CD4-positive, alpha-beta T cell (primary cell): ENCODE data around the gene ZBTB4. TPM values are rescaled to one million over a fixed set of nuclear protein-coding genes. Genes with fewer than 3 reads are reported as not detected.
A peak's percentile ranks its signal among the peaks of the same experiment; 100 is the strongest.

ENCODE experiments used
- ATAC-seq: fragments of 200-7000 bp; cut with Tn5 transposase; one replicate; pipeline ENCODE4 v1.10.0; 2022; ENCODE audit warnings: mild to moderate bottlenecking; ENCODE audit not compliant: poor library complexity
- CTCF ChIA-PET: fragments of 350-600 bp; sonication (Branson Sonifier 250); formaldehyde crosslinking; loops from one replicate; lab custom pipeline; 2021; ENCODE audit warnings: antibody characterized with exemption, inconsistent platforms; lab: Charles Lee
- POLR2A ChIA-PET: fragments of 350-600 bp; sonication (Branson Sonifier 250); formaldehyde crosslinking; loops from one replicate; lab custom pipeline; 2021; ENCODE audit warnings: antibody characterized with exemption, inconsistent platforms; lab: Charles Lee
- DNase-seq, 14 experiments: peaks; one replicate each; pipeline ENCODE4 v3.0.0-alpha.2; 2013 to 2020; ENCODE audit warnings: mixed read lengths in 2 of 14
- H3K27ac ChIP-seq, 2 donors: one replicate each; pipeline versions ENCODE4 v1.5.1 to v1.7.0; 2013; ENCODE audit warnings: low read length in 2 of 2, low read depth in 1 of 2, mild to moderate bottlenecking in 1 of 2
- H3K27me3 ChIP-seq, 2 experiments: 1 replicate in 1 of 2; 2 replicates in 1 of 2; pipeline versions ENCODE4 v1.6.1 to v1.7.0; 2013; ENCODE audit warnings: low read length in 2 of 2, control low read depth in 1 of 2, mild to moderate bottlenecking in 1 of 2, moderate library complexity in 1 of 2; ENCODE audit not compliant: insufficient read depth in 2 of 2, control insufficient read depth in 1 of 2
- H3K36me3 ChIP-seq: one replicate; pipeline ENCODE4 v1.6.1; 2013; ENCODE audit warnings: low read length, control low read depth; ENCODE audit not compliant: insufficient read depth
- H3K4me1 ChIP-seq: one replicate; pipeline ENCODE4 v1.6.1; 2013; ENCODE audit warnings: low read length, control low read depth; ENCODE audit not compliant: insufficient read depth
- H3K4me3 ChIP-seq: one replicate; pipeline ENCODE4 v1.5.1; 2013; ENCODE audit warnings: mild to moderate bottlenecking, low read length, moderate library complexity
- H3K9me3 ChIP-seq, 2 experiments: 1 replicate in 1 of 2; 2 replicates in 1 of 2; pipeline versions ENCODE4 v1.6.1 to v1.7.0; 2013; ENCODE audit warnings: low read length in 2 of 2, mild to moderate bottlenecking in 2 of 2, control low read depth in 1 of 2, moderate library complexity in 1 of 2; ENCODE audit not compliant: control insufficient read depth in 1 of 2, insufficient read depth in 1 of 2
- H3K27ac Mint-ChIP-seq: one replicate; pipeline ENCODE4 v1.8.0; 2020; ENCODE audit warnings: mixed read lengths
- H3K27me3 Mint-ChIP-seq: one replicate; pipeline ENCODE4 v1.8.0; 2021; ENCODE audit warnings: mixed read lengths
- H3K36me3 Mint-ChIP-seq: one replicate; pipeline ENCODE4 v1.8.0; 2021; ENCODE audit warnings: low read depth, mixed read lengths
- H3K4me1 Mint-ChIP-seq: one replicate; pipeline ENCODE4 v1.8.0; 2021; ENCODE audit warnings: low read depth, mixed read lengths
- H3K4me3 Mint-ChIP-seq: one replicate; pipeline ENCODE4 v1.8.0; 2020; ENCODE audit warnings: mild to moderate bottlenecking, mixed read lengths
- H3K9me3 Mint-ChIP-seq: one replicate; pipeline ENCODE4 v1.8.0; 2020; ENCODE audit warnings: mixed read lengths
- intact Hi-C, 2 experiments: fragments of 100-400 bp; cut with DNase I in 1 of 2; cut with micrococcal nuclease in 1 of 2; formaldehyde crosslinking; loops; one replicate each; pipeline versions ENCODE4 v1.15.1 to v1.9.0; 2023 to 2025; cut with DNase I, micrococcal nuclease
- total RNA-seq, 174 experiments: library from RNA in 2 of 174; stranded (reverse) in 2 of 174; gene quantifications; one replicate each; pipeline ENCODE4 v1.2.3 and lab custom pipeline; 2021 to 2026
- TF ChIP-seq, protein P1 (sequence below): fragments of 200-600 bp; IDR thresholded peaks from one replicate; pipeline ENCODE4 v1.8.0; 2022; ENCODE audit warnings: antibody characterized with exemption, mild to moderate bottlenecking

The ZBTB4 gene
- total RNA-seq, 2 experiments from 2014 or later = 55.1 to 55.6 TPM

DNA sequence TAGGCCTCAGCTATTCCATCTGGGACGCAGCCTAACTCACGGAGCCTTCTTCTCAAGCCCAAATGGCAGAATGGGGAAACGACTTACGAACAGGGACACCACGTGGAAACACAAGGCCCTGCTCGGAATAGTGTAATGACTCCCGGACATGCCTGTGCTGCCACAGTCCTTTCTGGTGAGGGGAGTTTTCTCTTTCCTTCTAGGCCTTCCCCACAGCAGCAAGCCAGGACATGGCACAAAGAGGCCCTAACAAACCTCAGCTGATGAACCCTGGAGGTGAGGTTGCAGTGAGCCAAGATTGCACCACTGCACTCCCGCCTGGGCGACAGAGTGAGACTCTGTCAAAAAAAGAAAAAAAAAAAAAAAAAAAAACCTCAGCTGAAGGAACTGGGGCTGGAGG is 15.3 kb downstream of the ZBTB4 start:
- intact Hi-C loops = no loop called here
- TF ChIP-seq, protein P1, sequence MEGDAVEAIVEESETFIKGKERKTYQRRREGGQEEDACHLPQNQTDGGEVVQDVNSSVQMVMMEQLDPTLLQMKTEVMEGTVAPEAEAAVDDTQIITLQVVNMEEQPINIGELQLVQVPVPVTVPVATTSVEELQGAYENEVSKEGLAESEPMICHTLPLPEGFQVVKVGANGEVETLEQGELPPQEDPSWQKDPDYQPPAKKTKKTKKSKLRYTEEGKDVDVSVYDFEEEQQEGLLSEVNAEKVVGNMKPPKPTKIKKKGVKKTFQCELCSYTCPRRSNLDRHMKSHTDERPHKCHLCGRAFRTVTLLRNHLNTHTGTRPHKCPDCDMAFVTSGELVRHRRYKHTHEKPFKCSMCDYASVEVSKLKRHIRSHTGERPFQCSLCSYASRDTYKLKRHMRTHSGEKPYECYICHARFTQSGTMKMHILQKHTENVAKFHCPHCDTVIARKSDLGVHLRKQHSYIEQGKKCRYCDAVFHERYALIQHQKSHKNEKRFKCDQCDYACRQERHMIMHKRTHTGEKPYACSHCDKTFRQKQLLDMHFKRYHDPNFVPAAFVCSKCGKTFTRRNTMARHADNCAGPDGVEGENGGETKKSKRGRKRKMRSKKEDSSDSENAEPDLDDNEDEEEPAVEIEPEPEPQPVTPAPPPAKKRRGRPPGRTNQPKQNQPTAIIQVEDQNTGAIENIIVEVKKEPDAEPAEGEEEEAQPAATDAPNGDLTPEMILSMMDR = no peak
- CTCF ChIA-PET = no interaction called here
- no peaks in the 10 kb centered on the region for H3K9me3 ChIP-seq
- peak overlapping the region; percentile 12 for H3K27ac Mint-ChIP-seq
- no peaks in the 10 kb centered on the region for H3K4me1 Mint-ChIP-seq
- H3K27ac ChIP-seq = no peak overlapping the region
- peaks cover 7% of the 10 kb centered on the region for H3K4me1 ChIP-seq
- no peaks in the 10 kb centered on the region for H3K9me3 Mint-ChIP-seq
- H3K27me3 Mint-ChIP-seq = no peaks in the 10 kb centered on the region
- no peak overlapping the region for H3K4me3 Mint-ChIP-seq
- ATAC-seq (no peak), DNase-seq (no peak)
- no peaks in the 10 kb centered on the region for H3K27me3 ChIP-seq
- peaks cover 46% of the 10 kb centered on the region for H3K36me3 Mint-ChIP-seq
- H3K4me3 ChIP-seq = no peak overlapping the region
- peaks cover 43% of the 10 kb centered on the region for H3K36me3 ChIP-seq
- POLR2A ChIA-PET = interaction anchor here (12.5 kb wide), 1 partner anchor 14 kb away, joined by 137 read pairs; the partner anchor contains the start of genes SLC35G6 and ZBTB4

- H3K36me3 Mint-ChIP-seq = peaks cover 46% of the 10 kb centered on the region
- Histone ChIP-seq H3K27me3 (no peaks in the 10 kb centered on the region), H3K36me3 (peaks cover 38% of the 10 kb centered on the region), H3K4me1 (peaks cover 4% of the 10 kb centered on the region), H3K27ac (no peak overlapping the region), H3K9me3 (no peaks in the 10 kb centered on the region), H3K4me3 (no peak overlapping the region)
- ATAC-seq (no peak), DNase-seq (no peak)
- no peaks in the 10 kb centered on the region for H3K9me3 Mint-ChIP-seq
- ChIA-PET POLR2A (interaction anchor here (12.5 kb wide), 1 partner anchor 15 kb away, joined by 137 read pairs; the partner anchor contains the start of genes SLC35G6 and ZBTB4), CTCF (no interaction called here)
- no peaks in the 10 kb centered on the region for H3K4me1 Mint-ChIP-seq
- H3K4me3 Mint-ChIP-seq = no peak overlapping the region
- intact Hi-C loops = no loop called here
- H3K27ac Mint-ChIP-seq = peak overlapping the region; percentile 12
- TF ChIP-seq, protein P1 = no peak
- no peaks in the 10 kb centered on the region for H3K27me3 Mint-ChIP-seq
Measured at GRCh38 chr17:7463372-7463846, 16.0 kb downstream of the ZBTB4 start.

- Mint-ChIP-seq H3K4me1 (peaks cover under 1% of the 10 kb centered on the region), H3K36me3 (peaks cover 45% of the 10 kb centered on the region), H3K9me3 (no peaks in the 10 kb centered on the region), H3K27me3 (no peaks in the 10 kb centered on the region), H3K4me3 (no peak overlapping the region), H3K27ac (no peak overlapping the region)
- ChIA-PET POLR2A (interaction anchor here (12.5 kb wide), 1 partner anchor 16 kb away, joined by 137 read pairs; the partner anchor contains the start of genes SLC35G6 and ZBTB4), CTCF (interaction anchor here (0.9 kb wide), 1 partner anchor 26 kb away, joined by 4 read pairs; no protein-coding TSS in a partner anchor)
- intact Hi-C loops = no loop called here
- ATAC-seq = no peak
- H3K4me3 ChIP-seq = no peak overlapping the region
- peaks cover 1% of the 10 kb centered on the region for H3K4me1 ChIP-seq
- peak in 1 of 14 experiments; percentile 19 for DNase-seq
- no peaks in the 10 kb centered on the region for H3K27me3 ChIP-seq
- TF ChIP-seq, protein P1 = no peak
- peaks cover 36% of the 10 kb centered on the region for H3K36me3 ChIP-seq
- no peaks in the 10 kb centered on the region for H3K9me3 ChIP-seq
- no peak overlapping the region for H3K27ac ChIP-seq
Measured at GRCh38 chr17:7462474-7463371, 16.7 kb downstream of the ZBTB4 start.
